GM23338 (cell line): ENCODE results near the gene SCAPER. TPM values are rescaled to one million over a fixed set of nuclear protein-coding genes. Genes with fewer than 3 reads are reported as not detected.
"Not testable (repeated sequence)": the region's sequence is repeated elsewhere in the genome, so short reads cannot be mapped to it uniquely, and the experiment has no call there.

Experiments used
- ATAC-seq: fragments of 200-7000 bp; cut with Tn5 transposase; 3 replicates; pipeline ENCODE4 v1.9.1; 2020
- DNase-seq: peaks from one replicate; pipeline ENCODE4 v3.0.0-alpha.2; 2015; ENCODE audit warnings: low spot score
- H2AFZ ChIP-seq: fragments of 200-600 bp; sonication (generic); 2 replicates; pipeline ENCODE4 v1.8.0; 2016; ENCODE audit warnings: antibody characterized with exemption, mild to moderate bottlenecking, moderate library complexity
- H3F3A ChIP-seq: fragments of 200-600 bp; sonication (generic); replicated peaks from 2 replicates; pipeline ENCODE4 v1.8.0; 2017; ENCODE audit warnings: antibody characterized with exemption, mixed run types, low read depth
- H3K27ac ChIP-seq: fragments of 200-600 bp; sonication (generic); 2 replicates; pipeline ENCODE4 v1.6.1; 2016; ENCODE audit warnings: low read depth
- H3K27me3 ChIP-seq: fragments of 200-600 bp; sonication (generic); 2 replicates; pipeline ENCODE4 v1.8.0; 2016; ENCODE audit warnings: mild to moderate bottlenecking, mixed run types, moderate library complexity; ENCODE audit not compliant: insufficient read depth
- H3K36me3 ChIP-seq: fragments of 200-600 bp; sonication (generic); 2 replicates; pipeline ENCODE4 v1.8.0; 2016; ENCODE audit warnings: mild to moderate bottlenecking; ENCODE audit not compliant: insufficient read depth
- H3K4me1 ChIP-seq: fragments of 200-600 bp; sonication (generic); 2 replicates; pipeline ENCODE4 v1.8.0; 2016; ENCODE audit warnings: mild to moderate bottlenecking, moderate library complexity; ENCODE audit not compliant: insufficient read depth
- H3K4me2 ChIP-seq: fragments of 200-600 bp; sonication (generic); 2 replicates; pipeline ENCODE4 v1.7.1; 2017; ENCODE audit warnings: mixed run types
- H3K4me3 ChIP-seq: fragments of 200-600 bp; sonication (generic); 2 replicates; pipeline ENCODE4 v1.6.1; 2016; ENCODE audit warnings: mixed run types
- H3K79me2 ChIP-seq: fragments of 200-600 bp; sonication (generic); replicated peaks from 2 replicates; pipeline ENCODE4 v1.8.0; 2017; ENCODE audit warnings: mild to moderate bottlenecking; ENCODE audit not compliant: insufficient read depth
- H3K9me2 ChIP-seq: fragments of 200-600 bp; sonication (generic); 2 replicates; pipeline ENCODE4 v1.8.0; 2017; ENCODE audit not compliant: insufficient read depth
- H4K20me1 ChIP-seq: fragments of 200-600 bp; sonication (generic); replicated peaks from 2 replicates; pipeline ENCODE4 v1.8.0; 2017; ENCODE audit warnings: mild to moderate bottlenecking; ENCODE audit not compliant: insufficient read depth
- H3K27ac Mint-ChIP-seq: 2 replicates; pipeline ENCODE4 v1.8.0; 2020; ENCODE audit warnings: inconsistent platforms, mild to moderate bottlenecking, moderate library complexity, mixed read lengths
- H3K27me3 Mint-ChIP-seq: 3 replicates; pipeline ENCODE4 v1.8.0; 2022; ENCODE audit warnings: low read depth, mild to moderate bottlenecking, moderate library complexity, mixed read lengths, inconsistent platforms; ENCODE audit not compliant: insufficient read depth, poor library complexity
- H3K36me3 Mint-ChIP-seq: 3 replicates; pipeline ENCODE4 v1.8.0; 2021; ENCODE audit warnings: low read depth, mild to moderate bottlenecking, inconsistent platforms, moderate library complexity, mixed read lengths
- H3K4me1 Mint-ChIP-seq: 3 replicates; pipeline ENCODE4 v1.8.0; 2020; ENCODE audit warnings: mild to moderate bottlenecking, inconsistent platforms, mixed read lengths
- H3K4me3 Mint-ChIP-seq: 3 replicates; pipeline ENCODE4 v1.8.0; 2021; ENCODE audit warnings: moderate library complexity, mild to moderate bottlenecking, inconsistent platforms, mixed read lengths
- H3K9me3 Mint-ChIP-seq: 3 replicates; pipeline ENCODE4 v1.8.0; 2020; ENCODE audit warnings: moderate library complexity, mild to moderate bottlenecking, inconsistent platforms, mixed read lengths
- CREB1 ChIP-seq: fragments of 250-450 bp; sonication (Bioruptor Pico); IDR thresholded peaks from 2 replicates; pipeline ENCODE4 v1.5.0; 2020; ENCODE audit warnings: low read depth, mild to moderate bottlenecking, moderate library complexity
- EZH2phosphoT487 ChIP-seq: fragments of 200-600 bp; sonication (generic); IDR thresholded peaks from one replicate; pipeline ENCODE4 v1.8.1; 2018; ENCODE audit warnings: antibody characterized with exemption; ENCODE audit not compliant: unreplicated experiment
- JUNB ChIP-seq: IDR thresholded peaks from one replicate; pipeline ENCODE4 v1.6.1; 2016; ENCODE audit warnings: antibody characterized with exemption; ENCODE audit not compliant: unreplicated experiment
- NANOG ChIP-seq: IDR thresholded peaks from 2 replicates; pipeline ENCODE4 v1.6.1; 2016; ENCODE audit warnings: antibody characterized with exemption, borderline replicate concordance
- POLR2AphosphoS5 ChIP-seq: IDR thresholded peaks from 2 replicates; pipeline ENCODE4 v1.6.1; 2016; ENCODE audit warnings: antibody characterized with exemption, low read depth
- STAT1 ChIP-seq: IDR thresholded peaks from one replicate; pipeline ENCODE4 v1.6.1; 2016; ENCODE audit warnings: antibody characterized with exemption; ENCODE audit not compliant: unreplicated experiment
- ZNF114 ChIP-seq: fragments of 250-450 bp; sonication (Bioruptor Pico); IDR thresholded peaks from 2 replicates; pipeline ENCODE4 v1.5.0; 2020; ENCODE audit warnings: mild to moderate bottlenecking, moderate library complexity
- ZNF331 ChIP-seq: fragments of 250-450 bp; sonication (Bioruptor Pico); IDR thresholded peaks from 2 replicates; pipeline ENCODE4 v1.5.0; 2020; ENCODE audit warnings: low read depth, mild to moderate bottlenecking, moderate library complexity
- polyA plus RNA-seq: library from polyadenylated mRNA; unstranded; fragments of >200 nt; fragmentation: Nextera tagmentation; extraction: Ambion mirVana; gene quantifications from 2 replicates; pipeline ENCODE4 v1.2.1, GENCODE V29; 2016
- total RNA-seq: library from RNA; depleted of rRNA; stranded (reverse); fragments of >200 nt; shearing (Covaris generic); gene quantifications from 2 replicates; pipeline ENCODE4 v1.2.3, GENCODE V29; 2014
- TF ChIP-seq, protein P1 (sequence below): IDR thresholded peaks from one replicate; pipeline ENCODE4 v1.6.1; 2018; ENCODE audit warnings: antibody characterized with exemption; ENCODE audit not compliant: unreplicated experiment

SCAPER gene
- total and polyA plus RNA-seq, 2 experiments from 2014 or later = 9.1 to 17.6 TPM

DNA sequence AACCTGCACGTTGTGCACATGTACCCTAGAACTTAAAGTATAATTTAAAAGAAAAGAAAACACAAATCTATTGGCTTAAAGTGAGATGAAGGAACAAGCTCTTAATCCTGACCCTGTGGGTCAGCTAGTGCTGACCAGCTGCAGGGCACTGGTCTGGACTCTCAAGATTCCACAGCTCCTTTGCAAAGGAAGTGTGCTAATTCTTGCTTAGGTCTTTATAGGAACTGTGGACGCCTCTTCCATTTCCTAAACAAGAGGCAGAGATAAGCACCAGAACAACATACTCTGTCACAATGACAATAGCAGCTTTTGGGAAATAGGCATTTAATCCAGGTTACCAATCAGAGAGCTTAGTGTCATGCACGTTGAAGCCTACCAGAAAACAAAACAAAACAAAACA is 402.5 kb downstream of the SCAPER start:
- H3K27me3 Mint-ChIP-seq = peaks cover 2% of the 10 kb centered on the region
- TF ChIP-seq STAT1 = no peak
- TF ChIP-seq ZNF331 (CRISPR knock-in tag) = no peak
- no peak for TF ChIP-seq CREB1 (CRISPR knock-in tag)
- no peak for TF ChIP-seq POLR2AphosphoS5
- TF ChIP-seq EZH2phosphoT487 = no peak
- no peak for TF ChIP-seq JUNB
- H3K4me3 Mint-ChIP-seq = no peak overlapping the region
- no peaks in the 10 kb centered on the region for H3K27me3 ChIP-seq
- no peak overlapping the region for H3K4me3 ChIP-seq
- no peaks in the 10 kb centered on the region for H3F3A ChIP-seq
- H3K9me2 ChIP-seq = no peaks in the 10 kb centered on the region; the same call in 1 of the 2 replicates
- H3K9me3 Mint-ChIP-seq = no peaks in the 10 kb centered on the region
- no peaks in the 10 kb centered on the region for H3K4me1 Mint-ChIP-seq
- no peaks in the 10 kb centered on the region for H3K79me2 ChIP-seq
- H4K20me1 ChIP-seq = peaks cover 2% of the 10 kb centered on the region; the same call in 1 of the 2 replicates
- no peaks in the 10 kb centered on the region for H3K4me1 ChIP-seq
- H2AFZ ChIP-seq = no peak overlapping the region
- no peak overlapping the region for H3K4me2 ChIP-seq
- H3K36me3 Mint-ChIP-seq = no peaks in the 10 kb centered on the region
- no peaks in the 10 kb centered on the region for H3K36me3 ChIP-seq
- DNase-seq (no peak), ATAC-seq (no peak)
- no peak overlapping the region for H3K27ac ChIP-seq
- H3K27ac Mint-ChIP-seq = no peak overlapping the region

DNA sequence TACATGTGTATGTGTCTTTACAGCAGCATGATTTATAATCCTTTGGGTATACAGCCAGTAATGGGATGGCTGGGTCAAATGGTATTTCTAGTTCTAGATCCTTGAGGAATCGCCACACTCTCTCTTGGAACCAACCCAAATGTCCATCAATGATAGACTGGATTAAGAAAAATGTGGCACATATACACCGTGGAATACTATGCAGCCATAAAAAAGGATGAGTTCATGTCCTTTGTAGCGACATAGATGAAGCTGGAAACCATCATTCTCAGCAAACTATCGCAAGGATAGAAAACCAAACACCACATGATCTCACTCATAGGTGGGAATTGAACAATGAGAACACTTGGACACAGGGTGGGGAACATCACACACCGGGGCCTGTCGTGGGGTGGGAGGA is 403.0 kb downstream of the SCAPER start:
- H3K4me3 Mint-ChIP-seq, H3K4me2 ChIP-seq, H3K9me3 Mint-ChIP-seq, H3K27me3 Mint-ChIP-seq, H2AFZ ChIP-seq, H3K36me3 ChIP-seq, H3K4me1 Mint-ChIP-seq, H3K27ac ChIP-seq, H4K20me1 ChIP-seq, DNase-seq, H3K4me1 ChIP-seq, ATAC-seq, H3K27ac Mint-ChIP-seq, H3K9me2 ChIP-seq, H3F3A ChIP-seq, H3K79me2 ChIP-seq, H3K4me3 ChIP-seq, H3K36me3 Mint-ChIP-seq, H3K27me3 ChIP-seq: not testable (repeated sequence)

- ATAC-seq (no peak), DNase-seq (no peak)
- H3F3A ChIP-seq = no peaks in the 10 kb centered on the region
- no peaks in the 10 kb centered on the region for H3K27me3 ChIP-seq
- Mint-ChIP-seq H3K36me3 (no peaks in the 10 kb centered on the region), H3K4me1 (peaks cover 4% of the 10 kb centered on the region; the same call in 2 of the 3 replicates), H3K27ac (no peak overlapping the region), H3K9me3 (no peaks in the 10 kb centered on the region), H3K4me3 (no peak overlapping the region), H3K27me3 (peaks cover 2% of the 10 kb centered on the region)
- no peak overlapping the region for H3K4me2 ChIP-seq
- no peak overlapping the region for H3K27ac ChIP-seq
- H2AFZ ChIP-seq = no peak overlapping the region
- H4K20me1 ChIP-seq = peaks cover 2% of the 10 kb centered on the region; the same call in 1 of the 2 replicates
- no peaks in the 10 kb centered on the region for H3K79me2 ChIP-seq
- H3K9me2 ChIP-seq = no peaks in the 10 kb centered on the region; the same call in 1 of the 2 replicates
- no peak overlapping the region for H3K4me3 ChIP-seq
- TF ChIP-seq POLR2AphosphoS5 (no peak), ZNF114 (CRISPR knock-in tag) (no peak), NANOG (no peak)
- TF ChIP-seq, protein P1, sequence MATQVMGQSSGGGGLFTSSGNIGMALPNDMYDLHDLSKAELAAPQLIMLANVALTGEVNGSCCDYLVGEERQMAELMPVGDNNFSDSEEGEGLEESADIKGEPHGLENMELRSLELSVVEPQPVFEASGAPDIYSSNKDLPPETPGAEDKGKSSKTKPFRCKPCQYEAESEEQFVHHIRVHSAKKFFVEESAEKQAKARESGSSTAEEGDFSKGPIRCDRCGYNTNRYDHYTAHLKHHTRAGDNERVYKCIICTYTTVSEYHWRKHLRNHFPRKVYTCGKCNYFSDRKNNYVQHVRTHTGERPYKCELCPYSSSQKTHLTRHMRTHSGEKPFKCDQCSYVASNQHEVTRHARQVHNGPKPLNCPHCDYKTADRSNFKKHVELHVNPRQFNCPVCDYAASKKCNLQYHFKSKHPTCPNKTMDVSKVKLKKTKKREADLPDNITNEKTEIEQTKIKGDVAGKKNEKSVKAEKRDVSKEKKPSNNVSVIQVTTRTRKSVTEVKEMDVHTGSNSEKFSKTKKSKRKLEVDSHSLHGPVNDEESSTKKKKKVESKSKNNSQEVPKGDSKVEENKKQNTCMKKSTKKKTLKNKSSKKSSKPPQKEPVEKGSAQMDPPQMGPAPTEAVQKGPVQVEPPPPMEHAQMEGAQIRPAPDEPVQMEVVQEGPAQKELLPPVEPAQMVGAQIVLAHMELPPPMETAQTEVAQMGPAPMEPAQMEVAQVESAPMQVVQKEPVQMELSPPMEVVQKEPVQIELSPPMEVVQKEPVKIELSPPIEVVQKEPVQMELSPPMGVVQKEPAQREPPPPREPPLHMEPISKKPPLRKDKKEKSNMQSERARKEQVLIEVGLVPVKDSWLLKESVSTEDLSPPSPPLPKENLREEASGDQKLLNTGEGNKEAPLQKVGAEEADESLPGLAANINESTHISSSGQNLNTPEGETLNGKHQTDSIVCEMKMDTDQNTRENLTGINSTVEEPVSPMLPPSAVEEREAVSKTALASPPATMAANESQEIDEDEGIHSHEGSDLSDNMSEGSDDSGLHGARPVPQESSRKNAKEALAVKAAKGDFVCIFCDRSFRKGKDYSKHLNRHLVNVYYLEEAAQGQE = no peak
- H3K36me3 ChIP-seq = no peaks in the 10 kb centered on the region
- H3K4me1 ChIP-seq = no peaks in the 10 kb centered on the region
Observed at GRCh38 chr15:76501726-76502125, 403.4 kb downstream of the SCAPER start.
